Chondrocyte (in vitro differentiated cells): ENCODE data around the gene PLEKHH1. TPM values are rescaled to one million over a fixed set of nuclear protein-coding genes. Genes with fewer than 3 reads are reported as not detected.

Source experiments
- DNase-seq: peaks from one replicate; pipeline ENCODE4 v3.0.0; 2021; ENCODE audit warnings: mixed read lengths, low spot score
- H3K27ac Mint-ChIP-seq: one replicate; pipeline ENCODE4 v1.8.0; 2021; ENCODE audit warnings: mild to moderate bottlenecking, moderate library complexity, mixed read lengths; ENCODE audit not compliant: unreplicated experiment
- H3K27me3 Mint-ChIP-seq: 2 replicates; pipeline ENCODE4 v1.8.0; 2021; ENCODE audit warnings: low read depth, mixed read lengths
- H3K36me3 Mint-ChIP-seq: 2 replicates; pipeline ENCODE4 v1.8.0; 2021; ENCODE audit warnings: low read depth, mixed read lengths
- H3K4me1 Mint-ChIP-seq: 2 replicates; pipeline ENCODE4 v1.8.0; 2021; ENCODE audit warnings: low read depth, mild to moderate bottlenecking, mixed read lengths
- H3K4me3 Mint-ChIP-seq: one replicate; pipeline ENCODE4 v1.8.0; 2021; ENCODE audit warnings: mild to moderate bottlenecking, moderate library complexity, mixed read lengths; ENCODE audit not compliant: unreplicated experiment
- H3K9me3 Mint-ChIP-seq: 2 replicates; pipeline ENCODE4 v1.8.0; 2021; ENCODE audit warnings: low read depth, mixed read lengths
- CTCF ChIP-seq: fragments of 200-600 bp; sonication (generic); IDR thresholded peaks from 2 replicates; pipeline ENCODE4 v1.5.0; 2021; ENCODE audit warnings: antibody characterized with exemption, mild to moderate bottlenecking, moderate library complexity
- total RNA-seq: library from RNA; stranded (reverse); gene quantifications from 3 replicates; pipeline ENCODE4 v1.2.1, GENCODE V29; 2021

The PLEKHH1 gene
- total RNA-seq, 1 donor from 2014 or later, result 2.8 TPM

DNA sequence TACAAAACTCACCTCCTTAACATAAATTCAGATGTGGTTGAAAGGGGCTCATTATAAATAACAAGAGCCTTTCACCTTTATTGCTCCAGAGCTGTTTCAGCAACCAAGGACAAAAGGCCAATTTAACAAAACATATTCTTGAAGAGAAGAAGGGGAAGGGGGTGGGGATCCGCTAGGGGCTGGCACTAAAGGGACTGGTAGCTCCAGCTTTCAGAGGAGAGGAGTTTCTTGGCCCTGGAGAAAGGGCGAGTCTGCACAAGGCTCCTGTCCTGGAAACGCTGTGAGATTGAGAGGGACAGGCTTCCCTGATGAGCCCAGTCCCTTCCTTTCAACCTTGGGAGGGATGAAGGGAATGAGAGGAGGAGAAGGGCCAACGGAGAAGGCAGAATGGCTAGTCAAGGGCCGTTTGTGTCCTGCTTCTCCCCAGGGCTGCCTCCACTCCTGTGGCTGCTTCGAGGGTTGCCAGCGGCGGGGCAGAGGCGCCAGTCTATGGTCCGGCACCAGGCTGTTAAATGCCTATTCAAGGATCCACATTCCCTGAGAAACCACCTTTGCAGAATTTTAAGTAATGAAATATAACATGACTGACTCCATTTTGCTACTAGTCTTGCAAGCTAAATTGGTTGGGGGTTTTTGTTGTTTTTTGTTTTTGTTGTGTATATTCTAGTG lies 76.7 kb downstream of the PLEKHH1 start:
- peaks cover 9% of the 10 kb centered on the region for H3K27me3 Mint-ChIP-seq
- H3K27ac Mint-ChIP-seq, result peak overlapping the region; percentile 49
- no peak for DNase-seq
- H3K36me3 Mint-ChIP-seq, result no peaks in the 10 kb centered on the region
- no peak overlapping the region for H3K4me3 Mint-ChIP-seq
- TF ChIP-seq CTCF, result no peak
- no peaks in the 10 kb centered on the region for H3K9me3 Mint-ChIP-seq
- no peaks in the 10 kb centered on the region for H3K4me1 Mint-ChIP-seq

- Mint-ChIP-seq H3K4me3 (no peak overlapping the region), H3K27ac (no peak overlapping the region), H3K4me1 (no peaks in the 10 kb centered on the region), H3K9me3 (no peaks in the 10 kb centered on the region), H3K36me3 (no peaks in the 10 kb centered on the region), H3K27me3 (peaks cover 7% of the 10 kb centered on the region)
- DNase-seq, result no peak
- TF ChIP-seq CTCF, result no peak
Measured at GRCh38 chr14:67610491-67610890, 77.4 kb downstream of the PLEKHH1 start.

GRCh38 chr14:67618617-67619063 lies 85.5 kb downstream of the PLEKHH1 start:
- H3K27me3 Mint-ChIP-seq, result peaks cover 3% of the 10 kb centered on the region
- peak overlapping the region; percentile 77 for H3K4me3 Mint-ChIP-seq
- H3K4me1 Mint-ChIP-seq, result peaks cover 38% of the 10 kb centered on the region
- H3K27ac Mint-ChIP-seq, result peak overlapping the region; percentile 93
- H3K9me3 Mint-ChIP-seq, result no peaks in the 10 kb centered on the region
- TF ChIP-seq CTCF, result peak; percentile 92
- H3K36me3 Mint-ChIP-seq, result no peaks in the 10 kb centered on the region
- no peak for DNase-seq

- H3K27me3 Mint-ChIP-seq, result peaks cover 3% of the 10 kb centered on the region
- peak; percentile 28 for TF ChIP-seq CTCF
Measured at GRCh38 chr14:67619446-67620216, 86.5 kb downstream of the PLEKHH1 start, which contains the start of gene ARG2. ARG2 (plus strand) TSS chr14:67619920; CDS start chr14:67619978, 58 bp downstream.

DNA sequence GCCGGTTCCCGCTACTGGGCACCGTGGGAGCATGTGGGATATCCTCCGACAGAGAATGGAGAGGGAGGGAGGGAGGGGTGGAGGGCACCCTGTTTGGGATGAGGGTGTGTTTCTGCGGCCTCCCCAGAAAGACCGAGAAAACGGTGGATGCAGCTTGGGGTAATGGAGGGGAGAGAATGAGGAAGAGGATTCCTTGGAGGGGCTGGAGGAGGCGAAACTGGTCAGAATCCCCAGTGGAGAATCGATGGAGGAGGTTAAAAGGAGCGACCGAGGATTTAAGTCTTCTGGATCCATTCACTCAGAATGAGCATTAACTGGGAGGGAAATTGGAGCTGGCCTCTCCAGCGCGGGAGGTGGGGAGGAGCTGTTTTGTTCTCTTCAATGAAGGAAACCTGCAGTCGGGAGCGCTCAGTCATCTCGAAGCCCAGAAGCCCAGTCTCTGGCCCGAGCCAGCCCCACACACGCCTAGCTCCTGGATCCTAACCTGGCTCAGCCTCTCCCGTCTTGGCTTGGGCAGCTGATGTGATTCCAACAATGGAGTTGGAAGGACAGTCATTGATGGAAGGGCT lies 87.2 kb downstream of the PLEKHH1 start:
- peak overlapping the region; percentile 93 for H3K27ac Mint-ChIP-seq
- H3K36me3 Mint-ChIP-seq, result no peaks in the 10 kb centered on the region
- H3K9me3 Mint-ChIP-seq, result no peaks in the 10 kb centered on the region
- peaks cover 38% of the 10 kb centered on the region for H3K4me1 Mint-ChIP-seq
- H3K4me3 Mint-ChIP-seq, result peak overlapping the region; percentile 77
- no peak for DNase-seq
- TF ChIP-seq CTCF, result no peak
- peaks cover 3% of the 10 kb centered on the region for H3K27me3 Mint-ChIP-seq

More at GRCh38 chr14:67619446-67620216, 86.5 kb downstream of the PLEKHH1 start, which contains the start of gene ARG2:
- peak; percentile 96 for DNase-seq
- peak within 1 kb of the TSS; percentile 93 for H3K27ac Mint-ChIP-seq
- H3K36me3 Mint-ChIP-seq, result no peaks in the 10 kb centered on the region
- H3K4me1 Mint-ChIP-seq, result peaks cover 38% of the 10 kb centered on the region
- no peaks in the 10 kb centered on the region for H3K9me3 Mint-ChIP-seq
- H3K4me3 Mint-ChIP-seq, result peak within 1 kb of the TSS; percentile 77
